WTC11 (cell line): ENCODE data around the gene CLK3. TPM values are rescaled to one million over a fixed set of nuclear protein-coding genes. Genes with fewer than 3 reads are reported as not detected.

Source experiments
- ATAC-seq: fragments of 200-7000 bp; cut with Tn5 transposase; 2 replicates; pipeline ENCODE4 v1.10.0; 2021; ENCODE audit warnings: mild to moderate bottlenecking, moderate library complexity
- CTCF ChIA-PET: fragments of 300-600 bp; sonication (Branson Sonifier 250); formaldehyde crosslinking; loops from one replicate; lab custom pipeline; 2021; ENCODE audit warnings: antibody characterized with exemption; lab: Charles Lee
- POLR2A ChIA-PET: fragments of 350-600 bp; sonication (Branson Sonifier 250); formaldehyde crosslinking; loops from one replicate; lab custom pipeline; 2021; ENCODE audit warnings: antibody characterized with exemption; lab: Charles Lee
- DNase-seq: peaks from one replicate; pipeline ENCODE4 v3.0.0; 2021; ENCODE audit warnings: low spot score
- H3K27ac Mint-ChIP-seq: 2 replicates; pipeline ENCODE4 v1.8.0; 2021; ENCODE audit warnings: mixed read lengths
- H3K27me3 Mint-ChIP-seq: 2 replicates; pipeline ENCODE4 v1.8.0; 2021; ENCODE audit warnings: low read depth, mild to moderate bottlenecking, moderate library complexity, mixed read lengths
- H3K36me3 Mint-ChIP-seq: 2 replicates; pipeline ENCODE4 v1.8.0; 2021; ENCODE audit warnings: mixed read lengths
- H3K4me1 Mint-ChIP-seq: 2 replicates; pipeline ENCODE4 v1.8.0; 2022; ENCODE audit warnings: mixed read lengths
- H3K4me3 Mint-ChIP-seq: 2 replicates; pipeline ENCODE4 v1.8.0; 2021; ENCODE audit warnings: mild to moderate bottlenecking, moderate library complexity, mixed read lengths
- H3K9me3 Mint-ChIP-seq: 2 replicates; pipeline ENCODE4 v1.8.0; 2021; ENCODE audit warnings: mixed read lengths
- CREM ChIP-seq: sonication (generic); formaldehyde crosslinking; IDR thresholded peaks from 2 replicates; pipeline ENCODE4 v1.8.1; 2022; ENCODE audit warnings: mild to moderate bottlenecking, missing genetic modification reagents, moderate library complexity
- EMX1 ChIP-seq: fragments of 250-450 bp; sonication (Bioruptor Pico); IDR thresholded peaks from 2 replicates; pipeline ENCODE4 v1.8.0; 2021; ENCODE audit warnings: mild to moderate bottlenecking
- FOXP1 ChIP-seq: sonication (generic); formaldehyde crosslinking; IDR thresholded peaks from 2 replicates; pipeline ENCODE4 v1.8.0; 2022; ENCODE audit warnings: missing genetic modification reagents, mild to moderate bottlenecking, moderate library complexity, borderline replicate concordance
- GRHL2 ChIP-seq: fragments of 250-450 bp; sonication (Bioruptor Pico); IDR thresholded peaks from 2 replicates; pipeline ENCODE4 v1.8.0; 2022; ENCODE audit warnings: mild to moderate bottlenecking, moderate library complexity; ENCODE audit not compliant: insufficient replicate concordance, severe bottlenecking
- IRF1 ChIP-seq: sonication (generic); formaldehyde crosslinking; IDR thresholded peaks from 2 replicates; pipeline ENCODE4 v1.8.0; 2023; ENCODE audit warnings: missing genetic modification reagents
- JUN ChIP-seq: sonication (generic); formaldehyde crosslinking; IDR thresholded peaks from 2 replicates; pipeline ENCODE4 v1.8.0; 2023; ENCODE audit warnings: mild to moderate bottlenecking, missing genetic modification reagents
- PREB ChIP-seq: sonication (generic); formaldehyde crosslinking; IDR thresholded peaks from 2 replicates; pipeline ENCODE4 v1.8.1; 2022; ENCODE audit warnings: mild to moderate bottlenecking, missing genetic modification reagents, moderate library complexity, borderline replicate concordance
- SMAD3 ChIP-seq: sonication (generic); formaldehyde crosslinking; IDR thresholded peaks from 2 replicates; pipeline ENCODE4 v1.8.0; 2022; ENCODE audit warnings: missing genetic modification reagents, mild to moderate bottlenecking, borderline replicate concordance
- USF1 ChIP-seq: sonication (generic); formaldehyde crosslinking; IDR thresholded peaks from 2 replicates; pipeline ENCODE4 v1.8.0; 2022; ENCODE audit warnings: mild to moderate bottlenecking, missing genetic modification reagents
- ZBTB43 ChIP-seq: sonication (generic); formaldehyde crosslinking; IDR thresholded peaks from 2 replicates; pipeline ENCODE4 v1.8.1; 2023; ENCODE audit warnings: mild to moderate bottlenecking, missing genetic modification reagents
- ZNF232 ChIP-seq: sonication (generic); formaldehyde crosslinking; IDR thresholded peaks from 2 replicates; pipeline ENCODE4 v1.8.0; 2022; ENCODE audit warnings: mild to moderate bottlenecking, missing genetic modification reagents
- ZNF396 ChIP-seq: fragments of 250-450 bp; sonication (Bioruptor Pico); IDR thresholded peaks from 2 replicates; pipeline ENCODE4 v1.8.0; 2021; ENCODE audit warnings: mild to moderate bottlenecking, moderate library complexity, borderline replicate concordance
- ZNF423 ChIP-seq: fragments of 250-450 bp; sonication (Bioruptor Pico); IDR thresholded peaks from 2 replicates; pipeline ENCODE4 v2.1.2; 2022; ENCODE audit warnings: mild to moderate bottlenecking, moderate library complexity
- ZNF512 ChIP-seq: sonication (generic); formaldehyde crosslinking; IDR thresholded peaks from 2 replicates; pipeline ENCODE4 v1.8.1; 2022; ENCODE audit warnings: missing genetic modification reagents, borderline replicate concordance
- ZNF532 ChIP-seq: fragments of 250-450 bp; sonication (Bioruptor Pico); IDR thresholded peaks from 2 replicates; pipeline ENCODE4 v1.9.0; 2021; ENCODE audit warnings: mild to moderate bottlenecking, borderline replicate concordance
- ZNF671 ChIP-seq: fragments of 250-450 bp; sonication (Bioruptor Pico); IDR thresholded peaks from 2 replicates; pipeline ENCODE4 v1.8.0; 2021; ENCODE audit warnings: mild to moderate bottlenecking
- total RNA-seq: library from RNA; stranded (reverse); gene quantifications from 3 replicates; pipeline ENCODE4 v1.2.3, GENCODE V29; 2021

CLK3 gene
- total RNA-seq, 1 experiment from 2014 or later, result 48.1 TPM

GRCh38 chr15:74627766-74628165 is 12.1 kb downstream of the CLK3 start (continued):
- TF ChIP-seq IRF1 (CRISPR knock-in tag) (no peak), GRHL2 (no peak), FOXP1 (CRISPR knock-in tag) (no peak), ZNF232 (CRISPR knock-in tag) (no peak), USF1 (CRISPR knock-in tag) (no peak)

GRCh38 chr15:74628199-74628598 is 12.6 kb downstream of the CLK3 start:
- no peak overlapping the region for H3K27ac Mint-ChIP-seq
- TF ChIP-seq PREB (no peak), EMX1 (CRISPR knock-in tag) (no peak), CREM (CRISPR knock-in tag) (no peak), SMAD3 (no peak), IRF1 (CRISPR knock-in tag) (no peak), ZBTB43 (no peak), ZNF671 (no peak), JUN (no peak), ZNF532 (CRISPR knock-in tag) (no peak), ZNF512 (CRISPR knock-in tag) (no peak), ZNF396 (CRISPR knock-in tag) (no peak), ZNF423 (no peak)
- H3K4me1 Mint-ChIP-seq, result no peaks in the 10 kb centered on the region
- H3K4me3 Mint-ChIP-seq, result no peak overlapping the region
- ATAC-seq (no peak), DNase-seq (no peak)
- H3K27me3 Mint-ChIP-seq, result no peaks in the 10 kb centered on the region
- no peaks in the 10 kb centered on the region for H3K9me3 Mint-ChIP-seq
- POLR2A ChIA-PET, result no interaction called here
- CTCF ChIA-PET, result interaction anchor here (0.9 to 1.3 kb wide), 2 partner anchors 140 to 143 kb away, joined by 4 to 5 read pairs; no protein-coding TSS in a partner anchor
- H3K36me3 Mint-ChIP-seq, result peaks cover 65% of the 10 kb centered on the region
